Activated CD8-positive, alpha-beta T cell treated with anti-CD3 and anti-CD28 coated beads for 36 hours (primary cell): ENCODE results near the gene NSG2. TPM values are rescaled to one million over a fixed set of nuclear protein-coding genes. Genes with fewer than 3 reads are reported as not detected.

Experiments
- ATAC-seq: fragments of 200-7000 bp; cut with Tn5 transposase; one replicate; pipeline ENCODE4 v1.10.0; 2021; ENCODE audit warnings: mild to moderate bottlenecking, moderate library complexity
- CTCF ChIA-PET: fragments of 350-600 bp; sonication (Branson Sonifier 250); formaldehyde crosslinking; loops from one replicate; lab custom pipeline; 2021; ENCODE audit warnings: antibody characterized with exemption; lab: Charles Lee
- POLR2A ChIA-PET: fragments of 350-600 bp; sonication (Branson Sonifier 250); formaldehyde crosslinking; loops from one replicate; lab custom pipeline; 2021; ENCODE audit warnings: antibody characterized with exemption; lab: Charles Lee
- DNase-seq: peaks from one replicate; pipeline ENCODE4 v3.0.0-alpha.2; 2020
- H3K27ac Mint-ChIP-seq: one replicate; pipeline ENCODE4 v1.8.0; 2021; ENCODE audit warnings: mild to moderate bottlenecking, mixed read lengths
- H3K27me3 Mint-ChIP-seq: one replicate; pipeline ENCODE4 v1.8.0; 2021; ENCODE audit warnings: mixed read lengths
- H3K36me3 Mint-ChIP-seq: one replicate; pipeline ENCODE4 v1.8.0; 2021; ENCODE audit warnings: low read depth, mixed read lengths
- H3K4me1 Mint-ChIP-seq: one replicate; pipeline ENCODE4 v1.8.0; 2021; ENCODE audit warnings: low read depth, mixed read lengths
- H3K4me3 Mint-ChIP-seq: one replicate; pipeline ENCODE4 v1.8.0; 2021; ENCODE audit warnings: mild to moderate bottlenecking, moderate library complexity, mixed read lengths
- H3K9me3 Mint-ChIP-seq: one replicate; pipeline ENCODE4 v1.8.0; 2021; ENCODE audit warnings: mixed read lengths
- intact Hi-C: fragments of 100-400 bp; cut with micrococcal nuclease; formaldehyde crosslinking; loops from one replicate; pipeline ENCODE4 v1.10.0; 2022
- total RNA-seq, 2 experiments: library from RNA; stranded (reverse); gene quantifications; one replicate each; pipeline ENCODE4 v1.2.3, GENCODE V29; 2021
- TF ChIP-seq, protein P1 (sequence below): fragments of 200-600 bp; IDR thresholded peaks from one replicate; pipeline ENCODE4 v1.8.0; 2022; ENCODE audit warnings: antibody characterized with exemption, mild to moderate bottlenecking

Gene NSG2
- total RNA-seq, 2 experiments from 2014 or later = not detected

DNA sequence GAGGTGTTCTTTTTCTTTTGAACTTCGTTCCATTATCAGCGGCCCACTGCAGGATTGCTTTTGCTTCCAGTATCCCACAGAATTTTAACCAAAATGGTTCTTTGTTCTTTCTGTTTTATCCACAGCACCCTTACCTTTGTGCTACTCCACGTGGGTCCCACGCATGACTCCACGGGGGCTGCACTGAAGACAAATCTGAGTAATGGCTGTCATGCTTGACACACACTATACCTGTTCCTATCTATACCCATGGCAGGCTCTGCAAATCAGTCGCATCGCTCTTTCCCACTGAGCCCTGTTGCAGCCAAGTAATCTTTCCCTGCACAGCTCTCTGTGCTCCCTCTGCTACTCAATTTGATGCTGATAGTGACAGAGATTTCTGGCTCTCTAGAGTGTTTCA is 69.7 kb downstream of the NSG2 start:
- Mint-ChIP-seq H3K4me1 (no peaks in the 10 kb centered on the region), H3K36me3 (no peaks in the 10 kb centered on the region), H3K27me3 (peaks cover 1% of the 10 kb centered on the region), H3K27ac (no peak overlapping the region), H3K9me3 (no peaks in the 10 kb centered on the region), H3K4me3 (no peak overlapping the region)
- TF ChIP-seq, protein P1, sequence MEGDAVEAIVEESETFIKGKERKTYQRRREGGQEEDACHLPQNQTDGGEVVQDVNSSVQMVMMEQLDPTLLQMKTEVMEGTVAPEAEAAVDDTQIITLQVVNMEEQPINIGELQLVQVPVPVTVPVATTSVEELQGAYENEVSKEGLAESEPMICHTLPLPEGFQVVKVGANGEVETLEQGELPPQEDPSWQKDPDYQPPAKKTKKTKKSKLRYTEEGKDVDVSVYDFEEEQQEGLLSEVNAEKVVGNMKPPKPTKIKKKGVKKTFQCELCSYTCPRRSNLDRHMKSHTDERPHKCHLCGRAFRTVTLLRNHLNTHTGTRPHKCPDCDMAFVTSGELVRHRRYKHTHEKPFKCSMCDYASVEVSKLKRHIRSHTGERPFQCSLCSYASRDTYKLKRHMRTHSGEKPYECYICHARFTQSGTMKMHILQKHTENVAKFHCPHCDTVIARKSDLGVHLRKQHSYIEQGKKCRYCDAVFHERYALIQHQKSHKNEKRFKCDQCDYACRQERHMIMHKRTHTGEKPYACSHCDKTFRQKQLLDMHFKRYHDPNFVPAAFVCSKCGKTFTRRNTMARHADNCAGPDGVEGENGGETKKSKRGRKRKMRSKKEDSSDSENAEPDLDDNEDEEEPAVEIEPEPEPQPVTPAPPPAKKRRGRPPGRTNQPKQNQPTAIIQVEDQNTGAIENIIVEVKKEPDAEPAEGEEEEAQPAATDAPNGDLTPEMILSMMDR = no peak
- DNase-seq (no peak), ATAC-seq (no peak)
- CTCF ChIA-PET = no interaction called here
- intact Hi-C loops = no loop called here
- POLR2A ChIA-PET = no interaction called here

DNA sequence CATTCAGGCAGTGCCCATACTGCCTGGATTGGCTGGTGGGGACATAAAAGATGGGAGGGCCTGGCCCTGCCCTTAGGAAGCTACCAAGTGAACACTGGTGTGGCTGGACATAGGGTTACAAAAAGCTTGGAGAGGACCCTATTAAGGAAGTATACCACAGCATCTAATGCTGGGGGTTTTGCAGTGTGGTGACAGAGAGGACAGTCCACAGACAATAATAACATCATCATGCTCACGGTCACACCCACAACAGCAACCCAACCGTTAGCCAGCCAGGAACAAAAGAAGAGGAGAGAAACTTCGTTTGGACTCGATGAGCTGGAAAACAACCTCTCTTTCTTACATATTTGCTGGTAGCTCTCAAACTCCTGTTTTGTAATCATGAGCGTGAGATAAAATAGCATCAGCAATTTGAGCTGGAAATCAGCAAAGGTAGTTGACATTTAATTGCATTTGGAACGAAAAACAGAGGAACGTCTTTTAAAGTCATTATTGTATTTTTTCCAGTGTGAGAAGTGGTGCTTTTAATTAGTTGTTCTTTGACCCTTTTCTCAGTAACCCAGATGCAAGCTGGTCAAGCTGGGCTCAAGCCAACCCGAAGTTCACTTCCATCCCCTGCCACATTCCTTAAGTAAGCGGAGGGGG is 73.4 kb downstream of the NSG2 start:
- no peak for DNase-seq
- H3K27me3 Mint-ChIP-seq = peaks cover 1% of the 10 kb centered on the region
- no peak overlapping the region for H3K4me3 Mint-ChIP-seq
- H3K36me3 Mint-ChIP-seq = no peaks in the 10 kb centered on the region
- ChIA-PET POLR2A (no interaction called here), CTCF (no interaction called here)
- no peaks in the 10 kb centered on the region for H3K9me3 Mint-ChIP-seq
- TF ChIP-seq, protein P1 = no peak
- no peak overlapping the region for H3K27ac Mint-ChIP-seq
- intact Hi-C loops = no loop called here
- no peaks in the 10 kb centered on the region for H3K4me1 Mint-ChIP-seq
- ATAC-seq = no peak

DNA sequence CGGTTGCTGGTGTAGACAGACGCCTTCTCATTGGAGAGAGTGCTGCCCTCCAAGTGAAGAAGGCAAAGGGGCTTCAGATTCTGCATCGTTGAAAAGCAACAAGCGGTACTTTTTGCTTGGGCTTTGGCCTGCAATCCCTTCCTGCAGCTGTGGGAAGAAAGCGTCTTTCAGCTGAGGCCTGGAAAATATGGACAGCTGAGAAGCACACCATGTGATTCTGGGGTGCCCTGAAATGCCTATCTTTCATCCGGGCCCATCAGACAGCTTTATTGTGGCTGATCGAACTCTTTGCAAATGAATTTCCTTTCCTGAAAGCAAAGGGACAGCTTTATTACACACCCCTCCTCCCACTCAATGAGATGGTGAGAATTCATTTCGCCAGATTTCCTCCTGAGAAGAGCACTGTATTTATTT is 74.0 kb downstream of the NSG2 start:
- TF ChIP-seq, protein P1 = no peak
- no peak for DNase-seq
- H3K27ac Mint-ChIP-seq = no peak overlapping the region
- ATAC-seq = no peak
- H3K36me3 Mint-ChIP-seq = no peaks in the 10 kb centered on the region
- ChIA-PET POLR2A (no interaction called here), CTCF (no interaction called here)
- no peaks in the 10 kb centered on the region for H3K4me1 Mint-ChIP-seq
- peaks cover 1% of the 10 kb centered on the region for H3K27me3 Mint-ChIP-seq
- no peak overlapping the region for H3K4me3 Mint-ChIP-seq
- H3K9me3 Mint-ChIP-seq = no peaks in the 10 kb centered on the region
- intact Hi-C loops = no loop called here

DNA sequence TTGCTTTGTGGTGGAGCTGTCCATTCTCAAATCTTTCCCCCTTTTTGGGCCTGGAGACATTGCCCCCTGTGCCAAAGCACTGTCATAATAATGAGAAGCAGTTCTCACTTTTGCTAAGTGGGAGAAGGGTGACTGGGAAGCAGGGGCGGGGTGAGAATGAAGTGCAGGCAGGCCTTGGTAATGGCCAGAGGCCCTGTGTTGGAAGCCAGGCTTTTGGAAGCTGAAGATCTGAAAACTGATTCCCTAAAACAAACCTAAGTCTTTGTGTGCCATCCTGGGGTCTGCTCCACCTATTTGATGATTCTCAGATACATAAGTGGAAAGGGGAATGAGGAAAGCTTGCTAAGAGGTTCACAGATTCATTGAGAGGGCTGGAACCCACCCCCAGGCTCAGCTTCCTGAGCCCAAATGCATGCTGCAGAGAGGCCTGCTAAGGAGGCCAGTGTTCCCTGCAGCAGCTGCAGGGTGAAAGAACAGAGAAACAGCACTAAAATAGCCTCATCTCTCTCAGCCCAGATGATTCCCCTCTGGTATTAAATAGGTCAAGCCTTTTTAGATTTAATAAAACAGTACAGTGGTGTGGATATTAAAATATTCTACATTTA is 75.0 kb downstream of the NSG2 start:
- Mint-ChIP-seq H3K9me3 (peaks cover 4% of the 10 kb centered on the region), H3K36me3 (no peaks in the 10 kb centered on the region), H3K27me3 (peaks cover 2% of the 10 kb centered on the region), H3K27ac (no peak overlapping the region), H3K4me1 (no peaks in the 10 kb centered on the region), H3K4me3 (no peak overlapping the region)
- TF ChIP-seq, protein P1 = no peak
- DNase-seq (no peak), ATAC-seq (no peak)
- ChIA-PET CTCF (no interaction called here), POLR2A (no interaction called here)
- intact Hi-C loops = no loop called here

DNA sequence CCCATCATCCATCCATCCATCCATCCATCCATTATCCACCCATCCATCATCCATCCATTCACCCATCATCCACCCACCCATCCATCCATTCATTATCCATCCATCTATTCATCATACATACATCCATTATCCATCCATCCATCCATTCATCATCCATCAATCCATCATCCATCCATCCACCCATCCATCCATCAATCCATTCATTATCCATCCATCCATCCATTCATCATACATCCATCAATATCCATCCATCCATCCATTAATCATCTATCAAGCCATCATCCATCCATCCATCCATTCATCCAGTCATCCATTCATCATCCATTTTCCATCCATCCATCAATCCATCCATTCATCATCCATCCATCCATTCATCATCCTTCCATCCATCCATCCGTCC is 89.0 kb downstream of the NSG2 start:
- H3K27me3 Mint-ChIP-seq = no peaks in the 10 kb centered on the region
- H3K27ac Mint-ChIP-seq = no peak overlapping the region
- H3K9me3 Mint-ChIP-seq = peaks cover 3% of the 10 kb centered on the region
- DNase-seq (no peak), ATAC-seq (no peak)
- no peaks in the 10 kb centered on the region for H3K36me3 Mint-ChIP-seq
- H3K4me3 Mint-ChIP-seq = no peak overlapping the region
- intact Hi-C loops = no loop called here
- H3K4me1 Mint-ChIP-seq = no peaks in the 10 kb centered on the region
- ChIA-PET POLR2A (no interaction called here), CTCF (no interaction called here)
- TF ChIP-seq, protein P1 = no peak
